Pulmonary artery endothelial cell (primary cell): ENCODE results near the gene SFTPD. TPM values are rescaled to one million over a fixed set of nuclear protein-coding genes. Genes with fewer than 3 reads are reported as not detected.
A peak's percentile ranks its signal among the peaks of the same experiment; 100 is the strongest.

ENCODE experiments used
- DNase-seq: peaks from one replicate; pipeline ENCODE4 v3.0.0-alpha.2; 2011; ENCODE audit warnings: low read depth, low spot score
- total RNA-seq: library from RNA; depleted of rRNA; stranded (reverse); fragments of >200 nt; gene quantifications from 2 replicates; pipeline ENCODE4 v1.2.3, GENCODE V29; 2014

SFTPD gene
- total RNA-seq, 1 donor from 2014 or later: not detected

- DNase-seq: no peak
These were observed 4.2 kb downstream of the SFTPD start for GRCh38 chr10:79944428-79945395.

- DNase-seq: no peak
These were observed 5.0 kb downstream of the SFTPD start for GRCh38 chr10:79943871-79944270.

- no peak for DNase-seq
These were observed 6.4 kb downstream of the SFTPD start for GRCh38 chr10:79942261-79943185.

DNA sequence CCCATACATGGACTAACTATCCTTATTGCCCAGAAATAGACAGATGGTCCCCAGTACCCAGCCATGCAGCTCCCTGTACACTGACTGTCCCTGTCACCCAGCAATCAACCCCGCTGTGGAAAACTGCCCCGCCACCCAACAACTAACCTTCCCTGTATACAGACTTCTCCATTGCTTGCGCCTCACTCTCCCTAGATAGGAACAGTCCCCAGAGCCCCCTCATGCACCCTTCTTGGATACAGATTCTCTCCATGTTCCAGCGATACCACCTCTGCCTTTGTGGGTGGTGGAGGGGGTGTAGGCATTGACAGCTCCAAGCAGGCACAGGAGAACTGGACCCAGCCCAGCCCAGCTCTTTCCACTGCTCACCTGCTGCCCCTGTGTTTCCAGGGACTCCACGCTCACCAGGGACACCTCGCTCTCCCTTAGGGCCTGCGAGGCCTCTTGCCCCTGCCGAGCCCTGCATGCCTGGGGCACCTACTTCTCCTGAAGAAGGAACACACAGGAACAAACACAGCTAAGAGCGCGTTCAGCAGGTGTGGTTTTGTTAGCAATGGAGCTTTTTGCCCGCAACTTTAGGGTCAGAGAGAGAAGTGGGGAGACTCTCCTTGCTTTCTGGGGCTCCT is 7.2 kb downstream of the SFTPD start:
- no peak for DNase-seq

- no peak for DNase-seq
These were observed 7.8 kb downstream of the SFTPD start for GRCh38 chr10:79941146-79941545.

GRCh38 chr10:79940431-79940830 is 8.5 kb downstream of the SFTPD start:
- DNase-seq: no peak

DNA sequence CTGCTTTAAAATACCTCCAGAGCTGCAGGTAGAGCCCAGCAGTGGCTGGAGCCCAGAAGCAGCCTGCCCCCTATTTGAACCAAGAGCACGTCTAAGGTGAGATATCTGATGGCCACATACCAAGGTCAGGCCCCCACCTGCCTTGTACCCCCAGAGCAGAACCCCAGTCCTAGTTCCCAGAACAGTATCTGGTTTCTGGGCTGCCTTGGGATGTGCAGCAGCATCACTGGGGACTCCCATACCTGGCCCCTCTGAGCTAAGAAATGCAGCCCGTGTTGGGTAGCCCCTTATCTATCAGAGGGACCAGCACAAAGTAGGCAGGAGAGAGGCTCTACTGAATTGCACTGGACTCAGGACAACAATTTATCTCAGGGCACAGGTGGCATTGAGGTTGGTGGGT is 8.9 kb downstream of the SFTPD start:
- DNase-seq: no peak

- no peak for DNase-seq
These were observed 10.0 kb downstream of the SFTPD start for GRCh38 chr10:79938728-79939406.

DNA sequence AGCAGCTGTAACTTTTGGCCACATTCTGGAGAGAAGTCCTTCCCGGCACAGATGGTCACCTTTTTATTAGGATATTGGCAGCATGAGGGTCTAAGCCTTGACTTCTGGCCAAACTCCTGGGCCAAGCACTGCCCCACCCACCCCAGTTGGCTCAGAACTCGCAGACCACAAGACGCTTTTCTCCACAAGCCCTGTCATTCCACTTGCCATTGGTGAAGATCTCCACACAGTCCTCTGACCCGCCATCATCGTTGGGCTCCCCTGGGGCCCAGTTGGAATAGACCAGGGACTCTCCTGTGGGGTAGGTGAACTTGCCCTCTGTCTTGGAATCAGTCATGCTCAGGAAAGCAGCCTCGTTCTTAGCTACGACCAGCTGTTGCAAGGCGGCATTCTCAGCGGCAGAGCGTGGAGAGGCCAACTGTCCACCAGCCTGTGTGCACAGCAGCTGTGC is 11.2 kb downstream of the SFTPD start:
- DNase-seq: no peak

DNA sequence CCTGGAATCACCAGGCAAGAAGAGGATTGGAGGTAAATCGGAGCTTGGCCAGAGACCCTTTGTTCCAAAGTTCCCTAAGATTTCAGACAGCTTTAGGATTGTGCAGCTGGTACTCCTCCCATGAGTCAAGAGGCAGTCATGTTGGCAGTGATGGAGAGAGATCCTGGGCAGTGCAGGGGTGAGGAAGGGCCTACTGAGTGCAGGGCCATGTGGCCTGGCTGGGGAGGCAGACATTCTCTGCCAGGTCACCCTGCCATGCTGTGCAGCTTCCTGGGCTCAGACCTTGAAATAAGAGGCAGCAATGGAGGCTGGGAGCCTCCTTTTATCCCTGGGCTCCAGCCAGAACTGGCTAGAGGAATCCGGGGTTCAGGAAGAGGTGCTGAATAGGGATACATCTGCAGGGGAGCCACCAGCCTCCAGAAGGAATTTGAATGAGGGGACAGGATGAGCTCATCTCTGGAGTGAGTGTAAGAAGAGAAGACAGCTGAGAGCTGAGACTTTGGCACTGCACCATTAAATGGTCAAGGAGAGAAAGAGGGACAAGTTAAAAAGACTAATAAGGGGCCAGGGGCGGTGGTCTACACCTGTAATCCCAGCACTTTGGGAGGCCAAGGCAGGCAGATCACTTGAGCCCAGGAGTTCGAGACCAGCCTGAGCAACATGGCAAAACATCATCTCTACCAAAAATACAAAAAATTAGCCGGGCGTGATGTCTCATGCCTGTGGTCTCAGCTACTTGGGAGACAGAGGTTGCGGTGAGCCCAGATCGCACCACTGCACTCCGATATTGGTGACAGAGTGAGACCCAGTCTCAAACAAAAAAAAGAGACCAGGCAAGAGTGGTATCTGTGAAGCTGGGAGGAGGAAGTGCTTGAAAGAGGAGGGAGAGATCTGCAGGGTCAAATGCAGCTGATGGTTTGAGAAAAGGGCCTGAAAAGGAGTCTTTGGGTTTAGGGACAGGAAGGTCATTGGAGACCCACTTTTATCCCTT is 12.0 kb downstream of the SFTPD start:
- no peak for DNase-seq

DNA sequence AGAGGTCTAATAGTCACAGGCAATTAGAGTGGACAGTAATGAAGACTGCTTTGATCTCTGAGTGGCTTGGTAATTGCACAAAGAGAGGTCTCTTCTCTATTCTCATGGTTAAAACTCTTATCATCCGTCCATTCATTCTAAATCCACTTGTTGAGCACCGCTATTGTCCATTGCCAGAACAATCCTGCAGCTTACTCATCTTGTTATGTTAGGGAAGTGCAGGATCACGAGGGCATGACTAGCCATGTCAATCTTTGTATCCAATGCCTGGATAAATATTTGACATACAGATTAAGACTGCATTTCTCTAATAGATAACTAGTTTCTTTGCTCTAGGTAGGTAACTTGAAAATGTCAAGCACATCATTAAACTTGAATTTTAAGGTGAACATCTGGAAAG is 14.9 kb downstream of the SFTPD start:
- DNase-seq: peak; percentile 66

- no peak for DNase-seq
These were observed 16.0 kb downstream of the SFTPD start for GRCh38 chr10:79932841-79933379.

- DNase-seq: no peak
These were observed 16.6 kb downstream of the SFTPD start for GRCh38 chr10:79932307-79932706.

GRCh38 chr10:79930751-79931150 is 18.2 kb downstream of the SFTPD start:
- no peak for DNase-seq

DNA sequence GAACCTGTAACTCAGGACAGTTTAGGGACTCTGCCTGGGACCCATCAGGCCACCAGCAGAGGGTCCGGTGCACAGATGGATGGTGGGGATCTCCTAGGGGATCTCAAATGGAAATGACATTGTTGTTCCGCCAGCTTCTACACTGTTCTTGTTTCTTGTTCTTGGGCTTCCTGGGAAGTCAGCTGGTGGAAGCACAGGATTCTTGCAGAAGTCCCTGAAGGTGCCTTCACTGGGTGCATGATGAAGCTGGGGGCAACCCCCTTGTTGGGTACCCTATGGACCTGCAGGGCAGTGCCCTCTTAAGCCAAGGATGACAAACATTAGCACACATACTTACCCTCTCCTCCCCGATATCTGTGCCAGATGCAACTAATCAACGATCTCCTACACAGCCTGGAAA is 18.6 kb downstream of the SFTPD start:
- DNase-seq: no peak

GRCh38 chr10:79929409-79929904 is 19.4 kb downstream of the SFTPD start:
- peak; percentile 32 for DNase-seq

DNA sequence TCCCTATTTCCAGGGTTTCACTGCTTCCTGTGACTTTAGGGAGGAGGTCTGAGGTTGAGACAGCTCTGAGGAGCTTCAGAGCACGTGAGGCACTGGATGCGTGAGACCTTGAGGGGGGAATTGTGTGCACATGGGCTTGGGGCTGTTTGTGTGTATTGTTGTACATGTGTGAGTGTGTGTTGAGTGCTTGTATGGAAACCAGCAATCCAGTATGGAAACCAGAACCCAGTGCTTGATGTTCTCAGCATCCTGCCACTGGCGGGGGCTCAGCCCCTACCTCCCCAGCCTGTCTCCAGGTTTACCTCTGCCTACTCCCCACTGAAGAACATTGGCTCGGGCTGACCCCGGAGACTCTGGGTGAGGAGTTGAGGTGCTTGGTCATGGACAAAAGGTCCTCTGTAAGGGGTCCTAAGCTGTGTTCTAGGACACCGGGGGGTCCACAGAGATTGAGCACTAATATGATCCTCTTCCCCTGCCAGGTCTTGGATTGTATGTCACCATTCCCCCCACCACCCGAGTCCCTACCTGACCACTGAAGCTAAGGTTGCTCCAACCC is 20.8 kb downstream of the SFTPD start:
- no peak for DNase-seq

DNA sequence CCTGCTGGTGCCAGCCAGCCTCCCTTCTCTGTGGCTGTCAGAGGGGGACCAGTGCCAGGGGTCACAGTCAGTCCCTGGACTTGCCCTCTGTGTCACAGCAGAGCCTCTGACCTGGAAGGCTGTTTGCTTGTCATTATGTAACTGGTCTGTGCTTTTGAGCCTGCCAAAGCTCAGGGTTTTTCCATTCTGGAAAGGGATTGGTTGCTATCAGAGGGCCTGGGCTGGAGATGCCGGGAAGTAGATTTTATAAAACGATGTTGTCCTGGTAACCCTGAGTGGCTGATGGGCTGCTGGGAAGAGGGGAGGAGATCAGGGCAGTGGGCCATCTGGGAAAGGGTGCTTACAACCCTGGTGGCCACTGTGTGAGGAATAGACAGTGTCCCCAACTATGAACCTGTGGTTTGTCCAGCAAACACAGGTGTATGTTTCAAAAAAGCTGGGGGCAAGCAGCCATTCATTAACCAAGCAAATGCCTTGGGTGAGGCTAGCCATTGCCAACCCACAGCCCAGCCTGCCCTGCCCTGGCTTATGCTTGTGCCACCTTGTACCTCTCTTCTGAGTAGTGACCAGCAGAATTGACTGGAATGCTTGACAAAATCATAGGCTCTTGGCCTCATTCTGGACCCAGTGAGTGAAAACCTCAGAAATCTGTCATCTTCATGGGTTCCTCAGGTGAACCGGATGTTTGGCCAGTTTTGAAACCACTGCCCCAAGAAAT is 21.6 kb downstream of the SFTPD start:
- DNase-seq: no peak
